HG03095 (cell line): ENCODE measurements around the gene CEP63.
"Not testable (repeated sequence)": the region's sequence is repeated elsewhere in the genome, so short reads cannot be mapped to it uniquely, and the experiment has no call there.

Experiments
- ATAC-seq: cut with Tn5 transposase; IDR thresholded peaks from one replicate; pipeline ENCODE4 v1.9.1; 2021; ENCODE audit warnings: moderate library complexity; ENCODE audit not compliant: unreplicated experiment

The CEP63 gene

DNA sequence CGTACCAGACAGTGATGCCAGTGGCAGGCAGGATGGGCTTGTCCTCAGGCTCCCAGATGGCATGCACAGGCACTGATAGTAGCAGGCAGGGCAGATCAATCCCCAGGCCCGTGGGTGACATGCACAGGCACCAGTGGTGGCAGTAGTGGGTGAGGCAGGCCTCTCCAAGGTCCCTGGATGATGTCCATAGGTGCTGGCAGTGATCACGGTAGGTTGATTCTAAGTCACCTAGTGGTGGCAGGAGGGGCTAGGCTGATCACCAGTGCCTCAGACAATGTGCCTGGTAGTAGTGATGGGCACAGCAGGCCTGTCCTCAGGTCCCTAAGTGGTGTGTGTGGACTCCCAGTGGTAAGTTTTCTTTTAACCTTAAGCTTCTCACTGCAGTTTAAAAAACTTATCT lies 19.6 kb downstream of the CEP63 start:
- no peak for ATAC-seq

DNA sequence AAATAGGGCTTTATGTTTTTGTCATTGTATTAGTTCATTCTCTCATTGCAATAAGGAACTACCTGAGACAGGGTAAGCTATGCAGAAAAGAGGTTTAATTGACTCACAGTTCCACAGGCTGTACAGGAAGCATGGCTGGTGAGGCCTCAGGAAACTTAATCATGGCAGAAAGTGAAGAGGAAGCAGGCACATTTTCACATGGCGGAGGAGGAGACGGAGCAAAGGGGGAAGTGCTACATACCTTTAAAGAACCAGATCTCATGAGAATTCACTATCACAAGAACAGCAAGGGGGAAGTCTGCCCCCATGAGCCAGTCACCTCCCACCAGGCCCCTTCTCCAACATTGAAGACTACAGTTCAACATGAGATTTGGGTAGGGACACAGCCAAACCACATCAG lies 25.6 kb downstream of the CEP63 start:
- ATAC-seq = no peak

DNA sequence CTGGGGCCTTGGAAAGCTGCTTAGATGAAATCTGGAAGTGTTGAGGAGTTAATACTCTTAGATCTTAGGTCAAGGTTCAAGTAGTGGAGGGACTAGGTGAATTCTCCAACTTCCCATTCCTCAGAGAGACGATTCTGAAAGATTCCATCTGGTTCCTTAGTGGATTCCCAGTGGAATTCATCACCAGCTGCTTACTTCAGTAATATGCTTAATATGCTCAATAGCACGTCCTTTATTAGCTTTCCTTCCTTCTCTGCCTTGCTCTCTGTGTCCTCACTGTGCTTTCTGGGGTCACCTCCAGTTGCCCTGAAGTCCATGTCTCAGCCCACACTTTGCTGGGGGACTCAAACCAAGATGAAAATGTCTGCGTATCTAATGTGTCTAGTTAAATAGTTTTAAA lies 31.0 kb downstream of the CEP63 start:
- no peak for ATAC-seq

DNA sequence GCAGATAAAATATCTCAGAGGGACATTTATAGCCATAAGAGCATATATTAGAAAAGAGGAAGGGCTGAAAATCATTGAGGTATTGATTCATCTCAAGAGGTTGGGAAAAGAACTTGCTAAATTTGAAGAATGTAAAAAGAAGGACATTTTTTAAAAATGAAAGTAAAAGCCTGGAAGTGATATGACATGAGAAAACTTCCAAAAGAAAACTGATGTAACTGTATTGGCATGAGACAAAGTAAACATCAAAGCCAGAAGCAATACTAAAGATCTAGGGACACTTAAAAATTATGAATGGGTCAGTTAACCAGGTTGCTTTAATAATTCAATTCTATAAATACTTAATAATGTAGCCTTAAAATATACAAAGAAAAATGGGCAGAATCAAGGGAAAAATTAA lies 31.9 kb downstream of the CEP63 start:
- no peak for ATAC-seq

DNA sequence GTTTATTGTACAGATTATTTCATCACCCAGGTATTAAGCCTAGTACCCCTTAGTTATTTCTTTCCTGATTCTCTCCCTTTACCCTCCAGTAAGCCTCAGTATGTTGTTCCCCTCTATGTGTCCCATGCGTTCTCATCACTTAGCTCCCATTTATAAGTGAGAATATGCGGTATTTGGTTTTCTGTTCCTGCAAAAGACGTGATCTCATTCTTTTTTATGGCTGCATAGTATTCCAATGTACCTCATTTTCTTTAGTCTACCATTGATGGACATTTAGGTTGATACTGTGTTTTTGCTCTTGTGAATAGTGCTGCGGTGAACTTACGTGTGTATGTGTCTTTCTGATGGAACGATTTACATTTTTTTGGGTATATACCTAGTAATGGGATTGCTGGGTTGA lies 36.7 kb downstream of the CEP63 start:
- ATAC-seq = no peak

DNA sequence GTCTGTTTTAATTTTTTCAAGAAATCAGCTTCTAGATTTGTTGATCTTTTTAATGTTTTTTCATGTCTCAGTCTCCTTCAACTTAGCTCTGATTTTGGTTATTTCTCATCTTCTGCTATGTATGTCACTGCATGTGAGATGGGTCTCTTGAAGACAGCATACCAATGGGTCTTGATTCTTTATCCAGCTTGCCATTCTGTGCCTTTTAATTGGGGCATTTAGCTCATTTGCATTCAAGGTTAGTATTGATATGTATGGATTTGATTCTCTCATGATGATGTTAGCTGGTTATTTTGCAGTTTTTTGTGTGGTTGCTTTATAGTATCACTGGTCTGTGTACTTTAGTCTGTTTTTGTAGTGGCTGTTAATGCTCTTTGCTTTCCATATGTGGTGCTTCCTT lies 39.4 kb downstream of the CEP63 start:
- no peak for ATAC-seq

DNA sequence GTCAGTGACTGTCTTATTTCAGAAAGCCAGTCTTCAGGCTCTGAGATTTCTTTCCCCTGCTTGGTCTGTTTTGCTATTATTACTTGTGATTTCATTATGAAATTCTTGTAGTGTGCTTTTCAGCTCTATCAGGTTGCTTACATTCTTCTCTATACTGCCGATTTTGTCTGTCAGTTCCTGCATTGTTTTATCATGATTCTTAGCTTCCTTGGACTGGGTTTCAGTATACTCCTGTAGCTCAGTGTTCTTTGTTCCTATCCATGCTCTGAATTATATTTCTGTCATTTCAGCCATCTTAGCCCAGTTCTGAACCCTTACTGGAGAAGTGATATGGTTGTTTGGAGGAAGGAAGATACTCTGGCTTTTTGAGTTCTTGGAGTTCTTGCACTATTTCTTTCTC lies 40.5 kb downstream of the CEP63 start:
- ATAC-seq = no peak

DNA sequence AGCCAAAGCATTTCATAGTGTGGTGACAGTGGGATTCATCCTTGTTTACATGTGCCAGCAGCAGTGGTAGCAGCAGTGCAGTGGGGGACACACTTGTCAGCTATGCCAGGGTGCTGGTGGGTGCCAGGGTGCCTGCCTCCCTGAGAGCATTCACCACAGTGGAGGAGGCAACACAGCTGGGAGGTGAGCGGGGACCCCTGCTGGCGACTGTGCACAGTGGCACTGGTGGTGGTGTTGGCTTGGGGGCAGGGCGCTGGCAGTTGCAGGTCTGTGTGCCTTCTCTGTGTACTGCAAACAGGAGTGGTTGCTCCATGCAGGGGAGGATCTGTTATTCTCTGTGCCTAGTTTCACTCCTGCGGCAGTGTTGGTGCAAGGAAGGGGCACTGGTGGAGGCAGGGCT lies 41.2 kb downstream of the CEP63 start:
- no peak for ATAC-seq

DNA sequence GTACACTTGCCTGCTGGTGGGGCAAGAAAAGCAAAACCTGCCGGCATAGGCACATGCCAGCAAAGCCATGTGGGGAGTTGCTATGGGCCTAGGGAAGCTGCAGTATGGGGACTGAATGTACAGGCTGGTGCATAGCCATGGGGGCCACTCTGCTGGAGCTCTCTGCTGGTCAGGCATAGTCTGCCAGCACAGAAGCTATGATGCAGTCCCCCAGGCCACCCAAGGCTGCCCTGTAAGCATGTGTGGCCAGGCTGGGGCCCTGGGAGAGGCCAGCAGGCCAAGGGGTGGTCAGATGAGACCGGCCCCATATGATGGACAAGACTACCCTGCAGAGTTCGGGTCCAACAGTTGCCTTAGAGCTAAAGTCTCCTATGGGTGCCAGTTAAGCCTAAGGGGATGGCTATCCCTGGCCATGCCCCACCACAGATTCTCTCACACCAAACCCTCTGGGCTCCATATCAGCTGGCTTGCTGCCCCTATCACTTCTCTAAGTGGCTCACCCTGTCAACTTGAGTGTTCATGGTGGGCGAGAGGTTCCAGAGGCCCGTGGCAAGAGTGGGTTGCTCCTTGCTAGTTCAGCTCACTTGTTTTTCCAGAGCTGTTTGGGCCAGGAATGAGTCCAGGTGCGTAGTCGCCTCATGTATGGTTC lies 41.8 kb downstream of the CEP63 start:
- no peak for ATAC-seq

DNA sequence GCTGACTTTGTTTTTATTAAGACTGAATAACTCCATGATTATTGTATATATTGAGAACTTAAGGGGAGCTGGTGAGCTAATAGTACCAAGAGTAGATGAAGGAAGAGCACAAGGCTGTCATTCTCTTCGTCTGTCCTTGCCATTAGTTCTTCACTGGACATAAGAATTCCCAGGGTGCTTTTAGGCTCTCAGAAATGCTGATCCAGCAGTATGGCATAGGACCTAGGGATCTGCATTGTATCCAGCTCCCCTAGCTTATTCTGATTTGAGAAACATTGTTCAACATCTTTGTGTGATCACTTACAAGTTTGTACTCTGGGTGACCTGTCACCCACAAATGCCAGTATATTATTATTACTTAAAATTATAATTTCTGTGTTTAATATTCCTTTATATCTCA lies 47.6 kb downstream of the CEP63 start:
- no peak for ATAC-seq

DNA sequence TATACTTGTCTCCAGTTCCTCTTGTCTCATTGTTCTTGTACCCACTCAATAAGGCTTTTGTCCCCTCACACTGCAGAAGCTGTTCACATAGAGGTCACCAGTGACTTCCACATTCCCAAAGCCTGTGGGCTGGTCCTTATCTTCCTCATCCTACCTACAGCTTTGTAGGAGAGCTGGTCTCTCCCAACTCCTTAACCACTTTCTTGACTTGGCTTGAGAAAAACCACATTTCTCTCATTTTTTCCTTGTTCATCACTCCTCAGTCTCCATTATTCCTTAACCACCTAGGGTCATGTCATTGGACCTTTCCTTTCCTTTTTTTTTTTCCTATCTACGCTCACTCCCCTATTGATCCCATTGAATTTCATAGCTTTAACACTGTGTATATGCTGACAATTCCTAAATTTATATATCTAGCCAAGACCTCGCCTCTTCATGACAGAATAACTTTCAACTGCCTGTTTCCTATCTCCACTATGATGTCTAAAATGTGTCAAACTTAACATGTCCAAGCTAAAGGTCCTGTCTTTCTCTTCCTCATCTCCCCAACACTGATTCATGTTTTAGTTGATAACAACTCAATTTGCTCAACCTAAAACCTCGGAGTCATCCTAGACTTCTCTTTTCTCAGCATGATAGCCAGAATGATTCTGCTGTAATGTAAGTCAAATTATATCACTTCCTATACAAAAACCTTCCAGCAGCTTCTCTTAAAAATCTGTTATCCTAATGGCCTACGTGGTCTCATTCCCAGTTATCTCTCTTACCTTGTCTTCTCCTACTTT lies 49.5 kb downstream of the CEP63 start:
- no peak for ATAC-seq

DNA sequence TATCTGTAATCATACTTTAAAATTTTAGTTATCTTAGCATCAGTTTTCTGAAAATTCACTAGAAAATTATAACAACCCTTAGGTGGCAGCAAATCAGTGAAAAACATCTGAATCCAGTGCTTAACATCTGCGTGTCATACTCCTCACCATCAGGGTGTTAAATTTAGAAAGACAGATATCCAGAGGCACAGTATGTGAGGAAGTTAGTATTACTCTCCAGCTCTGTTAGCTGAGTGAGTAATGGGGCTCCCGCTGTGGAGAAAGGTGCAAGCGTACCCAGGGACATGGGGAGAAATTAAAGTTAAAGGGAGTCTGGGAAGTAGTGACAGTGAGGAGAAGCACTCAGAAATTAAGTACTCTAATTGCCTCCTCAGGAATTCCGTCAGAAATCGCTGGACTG lies 50.9 kb downstream of the CEP63 start:
- no peak for ATAC-seq

DNA sequence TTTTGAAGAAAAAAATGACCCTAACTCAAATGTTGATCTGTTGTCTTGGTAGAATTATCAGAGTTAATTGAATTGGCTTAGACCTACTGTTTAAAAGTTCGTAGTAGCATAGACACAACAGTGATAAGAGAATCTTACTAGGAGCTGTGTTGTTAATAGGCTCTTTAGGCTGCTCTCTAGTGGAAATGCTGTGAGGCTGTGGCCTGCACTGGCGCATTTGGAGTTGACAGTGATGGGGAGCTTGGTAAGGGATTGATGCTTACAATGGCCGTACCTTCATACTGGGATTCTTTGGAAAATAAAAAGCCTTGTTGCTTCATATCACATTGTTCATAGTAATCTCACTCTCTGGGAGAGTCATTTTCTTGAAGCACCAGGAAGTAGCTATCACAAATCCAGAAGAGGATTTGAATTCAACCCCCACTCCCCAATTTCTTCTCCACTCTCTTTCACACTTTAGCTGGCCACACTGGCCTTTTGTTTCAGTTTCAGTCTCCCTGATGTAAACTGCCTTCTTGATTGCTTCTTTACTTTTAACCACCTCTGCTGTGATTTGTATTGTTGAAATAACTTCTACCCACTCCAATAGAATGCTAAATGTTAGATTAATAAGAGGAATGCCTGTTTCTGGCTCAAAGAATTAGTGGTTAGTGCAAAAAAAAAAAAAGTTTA lies 56.6 kb downstream of the CEP63 start:
- ATAC-seq = no peak

DNA sequence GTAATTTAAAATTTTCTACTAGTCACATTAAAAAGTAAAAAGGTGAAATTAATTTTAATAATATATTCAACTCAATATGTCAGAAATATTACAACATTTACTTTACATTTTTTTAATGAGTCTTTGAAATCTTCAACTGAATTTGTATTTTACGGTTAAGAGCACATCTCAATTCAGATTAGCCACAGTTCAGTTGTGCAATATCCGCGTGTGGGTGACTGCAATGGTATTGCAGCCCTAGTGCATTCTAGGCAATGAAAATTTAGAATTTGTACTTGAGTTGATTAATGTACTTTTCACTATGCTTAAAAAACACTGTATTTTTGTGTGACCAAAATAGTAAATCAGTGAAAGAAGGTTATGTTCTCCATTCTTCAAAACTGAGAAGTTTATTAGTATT lies 57.3 kb downstream of the CEP63 start:
- no peak for ATAC-seq

DNA sequence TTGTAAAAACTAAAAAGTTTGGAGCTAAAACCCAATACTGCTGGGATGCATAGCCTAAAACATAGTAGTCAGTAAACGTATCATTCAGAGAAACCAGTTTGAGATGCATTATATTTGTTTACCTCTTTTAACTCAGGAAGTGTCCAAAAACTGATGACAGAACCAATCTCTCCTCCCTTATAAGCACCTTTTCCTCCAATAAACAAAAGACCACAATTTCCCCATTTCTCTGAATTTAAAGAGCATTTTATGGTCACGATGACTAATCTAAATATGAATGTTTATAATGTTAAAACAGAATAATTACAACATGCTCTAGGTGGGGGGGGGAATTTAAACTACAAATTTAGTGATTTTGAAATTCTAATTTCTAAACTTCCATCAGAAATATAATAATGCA lies 58.5 kb downstream of the CEP63 start:
- ATAC-seq = no peak

DNA sequence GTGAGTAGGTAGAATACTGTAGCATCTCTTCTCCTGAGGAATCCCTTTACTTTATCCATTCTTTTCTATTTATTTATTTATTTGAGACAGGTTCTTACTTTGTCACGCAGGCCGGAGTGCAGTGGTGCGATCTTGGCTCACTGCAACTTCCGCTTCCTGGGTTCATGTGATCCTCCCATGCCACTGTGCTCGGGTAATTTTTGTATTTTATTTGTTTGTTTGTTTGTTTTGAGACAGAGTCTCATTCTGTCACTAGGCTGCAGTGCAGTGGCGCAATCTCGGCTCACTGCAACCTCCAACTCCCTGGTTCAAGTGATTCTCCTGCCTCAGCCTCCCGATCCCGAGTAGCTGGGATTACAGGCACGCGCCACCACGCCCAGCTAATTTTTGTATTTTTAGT lies 58.9 kb downstream of the CEP63 start:
- not testable (repeated sequence) for ATAC-seq

DNA sequence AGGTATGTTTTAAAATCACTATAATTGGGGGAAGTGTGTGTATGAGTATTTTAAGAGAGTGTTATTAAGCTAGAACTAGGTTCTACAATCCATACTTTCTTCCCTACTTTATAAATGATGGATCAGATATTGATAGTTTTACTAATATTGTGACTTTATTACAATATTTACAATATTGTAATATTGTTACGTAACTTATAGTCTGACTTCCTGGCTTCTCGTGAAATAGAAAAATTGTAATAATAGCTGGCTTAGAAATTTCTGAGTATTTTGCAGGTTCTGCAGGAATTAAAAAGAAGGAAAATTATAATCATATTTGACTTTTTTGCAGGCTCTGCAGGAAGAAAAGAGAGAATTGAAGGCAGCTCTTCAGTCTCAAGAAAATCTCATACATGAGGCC lies 60.0 kb downstream of the CEP63 start:
- ATAC-seq = no peak

DNA sequence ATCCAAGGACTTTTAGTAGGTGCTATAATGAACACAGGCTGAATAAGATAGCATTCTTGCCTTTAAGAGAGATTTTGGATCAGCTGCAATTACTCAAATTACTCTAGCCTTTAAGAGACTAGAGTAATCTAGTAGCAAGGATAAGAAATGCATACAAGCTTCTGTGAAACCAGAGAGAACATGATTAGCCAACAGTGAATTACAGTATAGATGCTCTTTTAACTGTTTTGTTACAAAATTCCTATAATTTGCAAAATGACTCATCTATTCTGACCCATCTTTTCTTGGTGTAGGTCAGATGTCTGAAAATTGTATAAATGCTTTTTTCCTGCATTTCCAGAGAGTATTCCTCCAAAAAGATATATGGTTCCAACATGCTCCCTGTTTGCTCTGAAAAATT lies 66.9 kb downstream of the CEP63 start:
- no peak for ATAC-seq

DNA sequence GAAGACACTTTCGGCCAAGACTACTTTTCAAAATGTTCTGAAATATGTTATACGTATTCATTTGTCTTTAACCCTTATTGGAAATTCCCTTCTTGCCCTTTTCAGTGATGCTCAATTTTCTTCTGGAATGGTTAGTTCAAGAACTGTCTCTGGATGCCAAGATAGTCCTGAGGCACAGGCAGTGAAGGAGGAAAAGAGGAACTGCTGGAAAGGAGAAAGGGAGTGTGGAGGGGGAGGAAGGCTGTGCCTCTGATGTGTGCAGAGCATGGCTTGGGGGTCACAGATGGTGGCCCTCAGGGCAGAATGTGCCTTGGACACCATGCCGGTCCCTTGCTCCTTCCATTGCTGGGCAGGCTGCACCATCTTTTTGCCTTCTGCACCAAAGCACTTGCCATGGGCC lies 73.7 kb downstream of the CEP63 start:
- ATAC-seq = no peak

DNA sequence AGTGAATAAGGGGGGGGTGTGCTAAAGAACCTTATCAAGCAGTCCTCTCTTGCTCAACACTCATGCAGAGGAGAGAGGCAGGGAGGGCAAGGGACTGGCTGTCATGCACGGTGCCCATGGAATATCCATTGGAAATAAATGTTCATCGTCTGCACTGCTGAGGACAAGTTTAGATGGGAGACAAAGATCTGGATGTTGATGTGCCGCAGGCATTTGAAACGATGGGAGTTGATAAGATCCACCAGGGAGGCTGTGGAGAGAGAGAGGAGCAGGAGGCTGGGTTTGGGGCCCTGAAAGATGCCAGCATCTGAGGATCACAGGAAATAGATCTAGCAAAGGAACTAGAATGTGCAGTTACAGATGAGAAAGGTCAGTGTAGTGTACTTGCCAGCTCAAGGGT lies 76.2 kb downstream of the CEP63 start:
- ATAC-seq = no peak

DNA sequence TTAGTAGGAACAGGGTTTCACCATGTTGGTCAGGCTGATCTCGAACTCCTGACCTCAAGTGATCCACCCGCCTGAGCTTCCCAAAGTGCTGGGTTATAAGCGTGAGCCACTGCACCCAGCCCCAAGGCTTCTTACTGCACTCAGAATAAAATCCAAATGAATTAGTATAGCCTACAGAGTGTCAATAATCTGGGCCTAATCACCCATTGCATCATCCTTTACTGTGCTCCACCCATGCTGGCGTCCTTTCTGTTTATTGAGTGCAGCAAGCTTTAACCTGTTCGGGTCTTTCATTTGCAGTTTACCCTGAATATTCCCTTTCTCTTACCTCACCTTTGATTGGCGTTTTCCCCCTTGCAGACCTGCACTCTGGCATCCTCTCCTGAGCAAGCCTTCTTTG lies 77.7 kb downstream of the CEP63 start:
- no peak for ATAC-seq

DNA sequence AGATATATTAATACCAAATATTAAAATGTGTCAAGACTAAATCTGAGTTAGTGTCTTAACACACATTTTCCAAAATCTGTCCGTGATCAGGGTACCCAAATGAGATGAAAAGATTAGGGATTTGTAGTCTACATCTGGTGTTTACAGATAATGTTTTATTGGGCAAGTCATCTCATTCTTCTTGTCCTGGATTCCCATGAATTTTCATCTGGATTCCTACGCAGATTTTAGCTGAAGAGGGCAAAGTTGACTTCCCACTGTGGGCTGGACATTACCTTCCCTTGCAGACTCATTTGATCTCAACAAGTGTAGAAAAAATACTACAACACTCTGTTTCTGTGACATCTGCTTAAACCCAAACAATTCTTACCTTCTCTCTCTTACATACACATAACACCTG lies 79.1 kb downstream of the CEP63 start:
- ATAC-seq = no peak
